ENCODE data around the gene RDH13.
"Not testable (repeated sequence)": the region's sequence is repeated elsewhere in the genome, so short reads cannot be mapped to it uniquely, and the experiment has no call there.

RDH13 gene

DNA sequence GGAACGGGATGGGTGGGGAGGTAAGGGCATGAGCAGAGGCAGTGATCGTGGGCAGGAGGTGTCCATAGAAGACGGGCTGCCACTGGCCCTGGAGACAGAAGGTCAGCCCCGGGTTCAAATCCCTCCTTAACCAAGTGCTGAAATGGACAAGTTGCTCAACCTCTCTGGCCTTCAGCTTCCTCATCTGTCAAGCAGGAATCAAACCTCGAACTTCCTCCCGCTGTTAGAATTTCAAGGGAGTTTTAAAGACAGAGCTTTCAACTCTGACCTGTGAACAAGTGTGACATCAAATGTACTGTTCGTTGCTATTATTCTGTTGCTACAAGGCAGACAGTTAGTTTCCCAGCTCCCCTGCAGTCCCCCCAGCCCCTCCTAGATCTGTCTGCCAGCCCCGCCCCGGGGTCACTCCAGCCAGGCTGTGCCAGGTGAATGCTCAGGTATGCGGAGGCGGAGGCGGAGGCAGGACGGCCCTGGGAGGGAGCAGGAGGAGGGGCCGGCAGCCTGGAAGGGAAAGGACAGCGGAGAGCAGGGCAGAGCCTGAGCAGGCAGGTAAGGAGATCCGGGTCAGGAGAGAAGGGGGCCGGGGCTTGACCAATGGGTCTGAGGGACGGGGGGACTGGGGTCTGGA is 12.5 kb upstream of the RDH13 start, which contains the start of gene EPS8L1:
Gene EPS8L1 (plus strand): TSS at position 499 of the 628 bp plus-strand sequence. CDS start 576 bp downstream, outside the sequence.
- DNase-seq: no peak

DNA sequence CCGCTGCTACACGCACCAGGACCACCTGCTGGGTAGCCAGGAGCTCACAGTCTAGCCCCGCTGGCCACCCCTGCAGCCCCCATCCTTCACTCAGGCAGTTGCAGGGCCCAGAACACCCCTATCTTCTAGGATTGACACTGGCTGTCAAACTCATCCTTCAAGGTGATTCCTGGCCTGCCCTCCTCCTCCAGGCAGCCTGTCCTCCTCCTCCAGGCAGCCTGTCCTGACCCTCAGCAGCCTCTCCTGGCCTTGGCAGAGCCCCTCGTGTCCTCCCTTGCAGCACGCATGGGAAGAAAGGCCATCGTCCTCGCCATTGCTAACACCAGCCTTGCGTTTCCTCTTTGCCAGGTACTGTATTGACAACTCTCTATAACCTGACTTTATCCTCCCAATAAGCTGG is 9.0 kb upstream of the RDH13 start:
- DNase-seq: no peak

DNA sequence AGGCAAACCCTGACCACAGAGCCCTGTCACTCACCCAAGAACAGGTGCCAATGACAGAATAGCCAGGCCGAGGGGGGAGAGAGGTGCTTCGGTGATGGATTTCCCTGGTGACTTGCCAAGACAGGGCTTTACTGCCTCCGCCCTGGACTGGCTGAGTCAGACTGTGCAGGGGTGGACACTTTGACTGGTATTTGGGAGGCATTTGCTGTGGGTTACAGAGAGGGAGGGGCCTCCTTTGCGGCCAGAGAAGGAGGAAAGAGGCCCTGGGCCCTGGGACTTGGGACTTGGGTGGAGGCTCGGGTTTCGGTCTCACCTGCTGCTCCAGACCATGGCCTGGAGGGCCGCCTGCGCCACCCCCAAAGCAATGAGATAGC is 8.2 kb upstream of the RDH13 start:
- DNase-seq: no peak

DNA sequence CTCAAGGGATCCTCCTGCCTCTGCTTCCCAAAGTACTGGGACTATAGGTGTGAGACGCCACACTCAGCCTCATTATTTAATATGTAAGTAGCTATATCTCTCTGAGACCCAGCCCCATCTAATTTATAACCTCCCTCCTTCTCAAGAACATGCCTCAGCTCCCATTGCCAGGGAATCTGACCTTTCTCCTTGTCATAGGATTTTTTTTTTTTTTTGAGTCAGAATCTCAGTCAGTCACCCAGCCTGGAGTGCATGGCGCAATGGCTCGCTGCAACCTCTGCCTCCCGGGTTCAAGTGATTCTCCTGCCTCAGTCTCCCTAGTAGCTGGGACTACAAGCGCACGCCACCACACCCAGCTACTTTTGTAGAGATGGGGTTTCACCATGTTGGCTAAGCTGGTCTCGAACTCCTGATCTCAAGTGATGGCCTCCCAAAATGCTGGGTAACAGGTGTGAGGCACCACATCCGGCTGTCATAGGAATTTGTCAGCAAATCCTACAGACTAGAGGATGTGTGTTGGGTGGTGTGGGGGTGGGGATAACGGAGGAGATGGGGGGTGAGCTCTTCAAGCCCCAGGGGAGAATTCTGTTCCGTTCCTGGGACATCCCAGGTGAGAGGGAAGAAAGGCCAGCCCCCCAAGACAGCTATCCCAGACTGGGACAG is 7.6 kb upstream of the RDH13 start:
- DNase-seq: no peak

DNA sequence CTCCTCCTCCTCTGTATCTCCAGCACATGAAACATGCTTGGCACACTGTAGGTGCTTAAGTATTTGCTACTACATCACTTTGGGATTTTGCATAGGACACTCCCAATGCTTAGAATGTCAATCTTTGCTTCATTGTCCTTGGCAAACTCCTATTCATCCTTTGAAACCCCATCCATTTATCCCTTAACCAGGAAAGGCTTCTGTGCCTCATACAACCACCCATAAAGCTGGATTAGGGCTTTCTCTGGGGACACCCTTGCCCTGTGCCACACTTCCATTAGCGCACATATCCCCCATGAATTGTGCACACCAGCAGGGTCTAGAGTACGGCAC is 6.9 kb upstream of the RDH13 start:
- no peak for DNase-seq

DNA sequence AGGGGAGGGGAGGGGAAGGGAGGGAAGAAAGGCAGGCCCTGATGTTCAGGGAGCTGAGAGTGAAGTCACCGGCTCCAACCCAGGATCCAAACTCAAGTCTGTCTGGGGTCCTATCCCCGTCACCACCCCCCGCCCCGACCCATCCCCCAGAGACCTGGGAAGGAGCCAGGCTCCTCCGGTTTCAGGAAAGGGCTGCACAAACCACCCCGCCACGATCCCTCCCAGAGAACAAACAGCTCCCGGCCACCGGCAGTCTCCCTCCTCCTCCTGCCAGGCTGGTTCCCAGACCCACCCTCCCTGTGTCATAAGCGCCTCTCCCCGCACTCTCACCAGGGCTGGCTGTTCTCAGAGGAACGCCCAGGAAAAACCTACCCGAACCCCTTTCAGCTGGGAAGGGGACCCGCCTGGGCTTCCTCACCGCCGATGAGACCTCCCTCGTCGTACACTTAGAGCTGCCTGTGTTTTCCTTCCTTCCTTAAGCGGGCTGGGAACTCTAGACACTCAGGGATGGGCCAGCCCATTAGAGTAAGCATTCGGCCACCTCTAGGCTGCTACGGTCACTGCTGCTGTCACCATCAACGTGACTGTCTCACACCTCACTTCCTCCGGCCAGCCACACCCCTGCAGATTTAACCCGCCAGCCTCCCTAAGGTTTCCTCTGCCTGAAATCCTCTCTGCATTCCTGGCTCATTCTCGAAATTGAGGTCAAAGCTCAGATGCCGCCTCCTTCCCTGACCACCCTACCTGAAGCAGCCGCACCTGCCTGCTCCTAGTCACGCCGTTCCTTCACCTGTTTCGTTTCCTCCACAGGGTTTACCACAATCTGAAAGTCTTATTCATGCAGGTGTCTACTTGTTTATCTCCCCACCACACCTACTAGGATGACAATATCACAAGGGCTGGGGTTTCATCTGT is 6.3 kb upstream of the RDH13 start:
- DNase-seq: no peak

DNA sequence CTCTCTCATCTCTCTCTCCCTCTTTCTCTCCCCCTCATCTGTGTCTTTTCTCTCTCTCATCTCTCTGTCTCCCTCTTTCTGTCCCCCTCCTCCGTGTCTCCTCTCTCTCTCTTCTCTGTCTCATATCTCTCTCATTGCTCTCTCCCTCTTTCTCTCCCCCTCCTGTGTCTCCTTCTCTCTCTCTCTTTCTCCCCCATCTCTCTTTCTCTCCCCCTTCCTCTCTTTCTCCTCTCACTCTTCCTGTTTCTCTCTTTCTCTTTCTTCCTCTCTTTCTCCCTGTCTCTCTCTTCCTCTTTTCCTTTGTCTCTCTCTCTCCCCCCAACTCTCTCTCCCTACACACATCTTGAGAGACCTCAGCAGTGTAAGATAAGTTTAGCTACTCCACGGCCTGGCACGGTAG is 4.9 kb upstream of the RDH13 start:
- no peak for DNase-seq

DNA sequence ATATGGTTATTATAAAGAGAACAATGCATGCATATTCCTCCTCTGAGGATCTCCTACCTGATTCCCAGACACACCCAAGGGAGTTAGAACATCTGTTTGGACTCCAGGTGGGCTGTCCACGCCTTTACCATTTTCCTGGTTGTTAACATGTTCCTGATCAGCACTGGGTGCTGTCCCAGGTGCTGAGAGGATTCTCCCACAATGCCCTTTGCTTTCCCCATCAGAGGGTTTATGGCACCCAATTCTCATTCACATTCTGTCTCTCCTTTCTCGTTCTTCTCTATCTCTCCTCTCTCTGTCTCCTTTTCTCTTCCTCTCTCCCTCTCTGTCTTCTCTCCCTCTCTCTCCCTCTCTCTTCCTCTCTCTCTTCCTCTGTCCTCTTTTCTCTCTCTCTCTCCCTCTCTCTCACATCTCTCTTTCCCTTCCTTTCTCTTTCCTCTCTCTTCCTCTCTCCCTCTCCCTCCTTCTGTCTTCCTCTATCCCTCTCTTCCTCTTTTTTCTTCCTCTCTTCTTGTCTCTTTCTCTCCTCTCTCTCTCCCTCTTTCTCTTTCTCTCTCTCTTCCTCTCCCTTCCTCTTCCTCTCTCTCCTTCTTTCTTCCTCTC is 3.3 kb upstream of the RDH13 start:
- DNase-seq: no peak

DNA sequence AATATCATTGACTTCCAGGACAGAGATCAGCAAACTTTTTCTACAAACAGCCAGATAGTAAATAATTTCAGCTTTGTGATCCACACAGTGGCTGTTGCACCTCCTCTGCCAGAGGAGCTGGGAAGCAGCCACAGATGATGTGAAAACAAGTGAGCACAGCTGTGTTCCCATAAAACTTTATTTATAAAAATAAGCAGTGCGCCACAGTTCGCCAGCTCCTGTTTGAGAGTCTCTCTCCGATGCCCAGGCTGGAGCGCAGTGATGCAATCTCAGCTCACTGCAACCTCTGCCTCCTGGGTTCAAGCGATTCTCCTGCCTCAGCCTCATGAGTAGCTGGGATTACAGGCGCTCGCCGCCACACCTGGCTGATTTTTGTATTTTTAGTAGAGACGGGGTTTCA is 2.6 kb upstream of the RDH13 start:
- not testable (repeated sequence) for DNase-seq

DNA sequence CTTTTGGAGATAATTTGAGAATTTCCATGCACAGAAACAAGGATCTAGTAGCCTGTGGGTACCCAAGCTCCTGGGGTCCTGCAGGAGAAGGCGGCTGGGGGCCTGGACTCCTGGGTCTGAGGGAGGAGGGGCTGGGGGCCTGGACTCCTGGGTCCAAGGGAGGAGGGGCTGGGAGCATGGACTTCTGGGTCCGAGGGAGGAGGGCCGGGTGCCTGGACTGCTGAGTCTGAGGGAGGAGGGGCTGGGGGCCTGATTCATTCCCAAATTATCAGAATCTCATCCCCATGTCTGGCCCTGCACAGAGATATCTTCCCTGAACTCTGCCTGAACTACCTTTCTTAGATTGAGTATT is 520 bp upstream of the RDH13 start:
- DNase-seq: no peak

DNA sequence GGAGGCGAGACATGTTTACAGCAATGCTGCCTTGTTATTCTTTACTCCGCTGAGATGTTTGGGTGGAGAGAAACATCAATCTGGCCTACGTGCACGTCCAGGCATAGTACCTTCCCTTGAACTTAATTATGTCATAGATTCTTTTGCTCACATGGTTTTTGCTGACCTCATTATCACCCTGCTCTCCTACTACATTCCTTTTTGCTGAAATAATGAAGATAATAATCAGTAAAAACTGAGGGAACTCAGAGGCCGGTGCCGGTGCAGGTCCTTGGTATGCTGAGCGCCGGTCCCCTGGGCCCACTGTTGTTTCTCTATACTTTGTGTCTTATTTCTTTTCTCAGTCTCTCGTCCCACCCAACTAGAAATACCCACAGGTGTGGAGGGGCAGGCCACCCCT is 2.7 kb downstream of the RDH13 start:
- not testable (repeated sequence) for DNase-seq

DNA sequence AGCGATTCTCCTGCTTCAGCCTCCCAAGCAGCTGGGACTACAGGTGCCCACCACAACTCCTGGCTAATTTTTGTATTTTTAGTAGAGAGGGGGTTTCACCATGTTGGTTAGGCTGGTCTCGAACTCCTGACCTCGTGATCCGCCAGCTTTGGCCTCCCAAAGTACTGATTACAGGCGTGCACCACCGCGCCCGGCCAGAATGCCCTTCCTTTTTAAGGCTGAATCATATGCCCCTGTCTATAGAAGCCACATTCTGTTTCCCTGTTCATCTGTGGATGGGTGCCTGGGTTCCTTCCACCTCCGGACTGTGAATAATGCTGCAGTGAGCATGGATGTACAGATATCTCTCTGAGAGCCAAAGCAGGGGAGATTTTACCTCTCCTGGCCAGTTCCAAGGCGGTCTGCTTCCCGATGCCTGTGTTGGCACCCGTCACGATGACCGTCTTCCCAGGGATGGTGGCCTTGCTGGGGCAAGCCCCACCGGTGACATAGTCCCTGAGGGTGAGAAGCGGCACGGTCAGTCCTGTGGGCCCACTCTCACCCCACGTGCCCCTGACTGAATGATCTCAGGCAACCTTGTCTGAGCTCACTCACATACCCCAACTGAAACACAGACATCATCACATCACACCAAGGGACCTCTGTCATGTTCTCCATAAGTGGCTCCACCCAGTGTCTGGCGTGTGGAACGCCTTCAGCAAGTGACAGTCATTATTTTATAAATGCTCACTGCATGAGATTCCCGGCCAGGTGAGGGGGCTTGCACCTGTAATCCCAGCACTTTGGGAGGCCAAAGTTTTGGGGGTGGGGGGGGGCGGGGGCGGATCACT is 4.0 kb downstream of the RDH13 start:
- no peak for DNase-seq

DNA sequence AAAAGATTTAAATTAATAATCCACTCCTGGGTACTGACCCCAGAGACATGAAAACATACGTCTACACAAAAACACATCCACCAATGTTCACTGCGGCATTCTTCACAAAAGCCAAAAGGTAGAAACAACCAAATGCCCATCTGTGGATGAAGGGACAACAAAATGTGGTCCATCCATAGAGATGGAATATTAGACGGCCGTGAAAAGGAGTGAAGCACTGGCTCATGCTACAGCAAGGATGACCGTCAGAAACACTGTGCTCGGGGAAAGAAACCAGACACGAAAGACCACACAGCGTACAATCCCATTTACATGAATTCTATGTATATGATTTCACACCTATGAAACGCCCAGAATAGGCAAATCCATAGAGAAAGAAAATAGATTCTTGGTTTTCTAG is 6.1 kb downstream of the RDH13 start:
- no peak for DNase-seq

DNA sequence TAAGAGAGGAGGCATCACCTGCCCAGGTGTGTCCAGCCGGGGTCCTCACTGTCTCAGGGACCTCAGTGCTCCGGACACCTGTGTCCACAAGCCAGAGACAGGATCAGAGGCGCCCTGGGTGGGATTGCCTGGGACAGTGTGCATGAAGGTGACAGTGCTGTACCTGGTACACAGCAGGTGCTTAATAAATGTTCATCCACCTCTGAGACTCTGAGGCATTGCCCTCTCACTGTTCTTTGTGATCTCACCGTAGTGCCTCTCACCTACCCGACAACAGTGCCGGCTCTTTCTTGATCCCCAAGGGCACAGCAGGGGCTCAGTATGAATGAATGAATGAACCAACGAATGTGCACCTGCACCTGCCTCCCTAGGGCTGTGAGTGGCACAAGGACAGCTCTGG is 9.2 kb downstream of the RDH13 start:
- no peak for DNase-seq

DNA sequence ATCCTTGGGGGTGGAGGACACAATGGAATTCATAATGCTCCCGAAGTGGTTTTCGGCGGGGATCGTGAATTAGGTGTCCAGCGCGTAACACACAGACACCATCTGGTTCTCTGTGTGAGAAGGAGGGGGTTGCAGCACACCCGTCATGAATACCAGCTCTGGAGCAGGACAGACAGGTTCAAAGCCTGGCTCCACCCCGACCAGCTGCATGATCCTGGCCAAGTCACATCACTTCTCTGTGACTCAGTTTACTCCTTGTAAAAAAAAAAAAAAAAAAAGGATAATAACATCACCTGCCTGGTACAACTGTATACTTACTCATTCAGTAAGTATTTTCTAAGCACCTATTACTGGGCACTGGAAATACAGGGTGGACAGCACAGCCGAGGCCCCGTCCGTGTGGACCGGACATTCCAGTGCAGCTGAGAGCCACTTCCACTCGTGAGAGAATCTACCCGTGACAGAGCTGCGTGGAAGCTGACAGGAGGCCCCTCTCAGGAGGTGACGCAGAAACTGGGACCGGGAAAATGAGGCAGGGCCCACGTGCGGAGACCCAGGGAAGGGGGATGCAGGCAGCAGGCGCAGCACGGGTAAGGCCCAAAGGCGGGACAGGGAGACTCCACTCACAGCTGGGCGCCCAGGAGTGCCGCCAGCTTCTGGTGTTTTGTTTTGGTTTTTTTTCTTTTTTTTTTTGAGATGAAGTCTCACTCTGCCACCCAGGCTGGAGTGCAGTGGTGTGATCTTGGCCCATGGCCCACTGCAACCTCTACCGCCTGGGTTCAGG is 12.0 kb downstream of the RDH13 start:
- no peak for DNase-seq

DNA sequence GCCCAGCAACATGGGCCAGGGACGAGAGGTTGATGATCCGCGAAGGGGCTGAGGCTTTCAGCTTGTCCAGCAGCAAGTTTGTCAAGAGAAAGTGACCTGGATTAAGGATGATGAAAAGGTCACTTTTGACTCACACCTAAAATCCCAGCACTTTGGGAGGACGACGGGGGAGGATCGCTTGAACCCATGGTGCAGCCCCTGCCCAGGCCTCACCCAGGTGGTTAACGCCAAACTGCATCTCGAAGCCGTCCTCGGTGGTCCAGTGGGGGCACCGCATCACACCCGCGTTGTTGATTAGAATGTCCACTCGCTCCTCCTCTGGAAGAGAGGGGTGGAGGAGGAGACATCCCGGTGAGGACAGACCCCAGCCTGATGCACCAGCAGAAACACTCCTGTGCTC is 14.5 kb downstream of the RDH13 start:
- DNase-seq: no peak

DNA sequence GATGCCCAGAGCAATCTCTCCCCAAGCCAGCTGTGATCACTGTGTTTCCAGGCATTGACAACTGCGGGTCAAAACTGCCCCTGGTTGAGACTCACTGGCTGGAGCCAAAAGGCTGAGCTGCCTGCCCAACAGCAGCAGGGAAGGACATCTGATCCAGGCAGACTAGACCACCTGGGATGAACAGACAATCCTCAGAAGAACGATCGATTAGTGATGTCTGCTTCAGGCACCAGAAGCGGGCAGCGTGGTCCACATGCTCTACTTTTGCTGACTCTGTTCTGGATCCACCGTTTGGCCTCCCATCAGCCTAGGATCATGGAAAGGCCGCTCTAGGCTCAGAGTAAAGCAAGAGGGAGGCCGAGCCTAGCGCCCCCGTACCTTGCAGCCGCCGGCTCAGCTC is 15.0 kb downstream of the RDH13 start:
- DNase-seq: no peak

DNA sequence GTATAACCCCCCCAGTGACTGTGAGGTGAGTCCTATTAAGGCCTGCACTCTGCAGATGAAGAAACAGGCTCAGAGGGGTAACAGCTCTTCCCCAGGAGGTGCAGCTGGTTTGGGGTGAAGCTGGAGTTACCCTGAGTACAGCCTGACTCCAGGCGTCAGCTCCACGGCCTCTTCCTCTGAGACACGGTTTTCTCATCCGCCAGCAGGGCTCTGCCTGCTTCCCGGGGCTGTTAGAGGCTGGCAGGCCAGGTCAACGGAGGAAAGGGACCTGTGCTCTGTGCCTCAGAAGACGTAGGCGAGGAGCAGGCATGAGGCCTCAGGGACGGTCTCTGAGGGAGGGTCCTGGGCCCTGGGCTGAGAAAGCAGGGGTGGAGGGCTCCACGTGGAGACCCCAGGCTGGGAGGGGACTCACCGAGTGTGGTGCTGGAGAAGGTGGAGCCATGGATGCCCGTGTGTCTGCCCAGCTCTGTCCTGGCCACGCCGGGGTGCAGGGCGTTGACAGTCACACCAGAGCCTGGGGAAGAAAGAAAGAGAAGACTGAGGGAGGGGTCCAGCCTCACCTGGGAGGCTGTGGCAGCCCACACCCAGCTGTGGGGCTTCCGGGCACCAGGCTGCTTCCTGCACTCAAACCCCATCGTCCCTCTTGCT is 15.8 kb downstream of the RDH13 start:
- DNase-seq: no peak

DNA sequence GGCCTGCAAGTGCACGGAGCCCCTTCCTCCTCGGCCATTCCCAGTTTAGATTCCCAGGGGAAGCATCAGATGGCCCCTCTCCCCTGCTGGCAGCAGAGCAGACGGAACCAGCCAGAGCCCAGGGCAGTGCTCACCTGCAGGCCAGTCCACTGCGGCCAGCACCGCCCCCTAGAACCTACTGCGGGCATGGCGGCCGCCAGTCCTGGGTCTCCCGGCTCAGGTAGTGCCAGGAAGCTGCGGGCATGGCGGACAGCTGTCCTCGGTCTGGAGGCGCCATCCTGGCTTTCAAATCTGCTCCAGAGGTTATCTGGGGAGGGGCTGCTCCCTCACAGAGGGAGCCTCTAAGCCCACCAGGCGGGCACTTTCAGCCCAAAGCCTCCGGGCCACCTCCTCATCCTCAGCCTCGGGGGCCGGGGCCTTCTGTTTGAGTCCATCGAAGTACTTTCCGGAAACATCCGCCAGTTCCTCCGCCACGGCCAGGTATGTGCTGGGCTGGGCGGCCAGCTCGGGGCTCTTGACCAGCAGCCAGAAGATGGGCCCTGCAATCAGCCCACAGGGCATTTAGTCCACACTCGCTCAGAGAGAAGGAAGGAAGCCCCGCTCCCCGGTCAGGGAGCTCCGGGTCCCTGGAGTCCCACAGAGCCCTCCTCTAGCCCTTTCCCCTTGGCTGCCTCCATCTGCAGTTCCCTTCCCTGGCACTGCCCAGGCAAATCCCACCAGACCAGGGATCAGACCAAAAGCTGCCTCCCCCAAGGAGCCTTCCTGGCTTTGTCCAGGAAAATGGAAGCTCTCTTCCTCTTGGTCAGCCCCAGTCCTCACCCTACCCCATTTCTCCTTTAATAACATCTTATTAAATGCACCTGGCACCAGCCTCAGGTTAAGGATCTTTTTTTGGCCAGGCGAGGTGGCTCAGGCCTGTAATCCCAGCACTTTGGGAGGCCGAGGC is 17.9 kb downstream of the RDH13 start:
- DNase-seq: no peak

DNA sequence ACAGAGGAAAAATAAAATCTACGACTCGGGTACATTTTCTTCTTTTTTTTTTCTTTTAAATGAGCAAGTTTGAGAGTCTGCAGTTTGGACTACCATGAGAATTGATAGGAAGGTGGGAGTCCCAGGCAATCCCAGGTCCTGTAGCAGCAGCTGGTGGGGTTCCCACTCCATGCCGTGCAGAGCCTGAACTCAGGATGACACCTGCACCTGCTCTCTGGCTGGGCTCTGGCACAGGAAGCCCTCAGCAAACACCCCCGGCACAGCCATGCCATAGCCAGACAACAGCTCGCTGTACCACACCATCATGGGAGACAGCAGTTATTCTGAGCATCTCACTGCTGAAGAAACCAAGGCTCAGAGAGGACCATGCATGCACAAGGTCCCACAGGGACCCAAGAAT is 18.7 kb downstream of the RDH13 start:
- DNase-seq: no peak

Data from NCI-H187 (cell line).